ENCODE data around the gene TRIP4. TPM values are rescaled to one million over a fixed set of nuclear protein-coding genes. Genes with fewer than 3 reads are reported as not detected.
"Not testable (repeated sequence)": the region's sequence is repeated elsewhere in the genome, so short reads cannot be mapped to it uniquely, and the experiment has no call there.

The TRIP4 gene
- total RNA-seq, 1 donor from 2014 or later: 25.4 TPM

DNA sequence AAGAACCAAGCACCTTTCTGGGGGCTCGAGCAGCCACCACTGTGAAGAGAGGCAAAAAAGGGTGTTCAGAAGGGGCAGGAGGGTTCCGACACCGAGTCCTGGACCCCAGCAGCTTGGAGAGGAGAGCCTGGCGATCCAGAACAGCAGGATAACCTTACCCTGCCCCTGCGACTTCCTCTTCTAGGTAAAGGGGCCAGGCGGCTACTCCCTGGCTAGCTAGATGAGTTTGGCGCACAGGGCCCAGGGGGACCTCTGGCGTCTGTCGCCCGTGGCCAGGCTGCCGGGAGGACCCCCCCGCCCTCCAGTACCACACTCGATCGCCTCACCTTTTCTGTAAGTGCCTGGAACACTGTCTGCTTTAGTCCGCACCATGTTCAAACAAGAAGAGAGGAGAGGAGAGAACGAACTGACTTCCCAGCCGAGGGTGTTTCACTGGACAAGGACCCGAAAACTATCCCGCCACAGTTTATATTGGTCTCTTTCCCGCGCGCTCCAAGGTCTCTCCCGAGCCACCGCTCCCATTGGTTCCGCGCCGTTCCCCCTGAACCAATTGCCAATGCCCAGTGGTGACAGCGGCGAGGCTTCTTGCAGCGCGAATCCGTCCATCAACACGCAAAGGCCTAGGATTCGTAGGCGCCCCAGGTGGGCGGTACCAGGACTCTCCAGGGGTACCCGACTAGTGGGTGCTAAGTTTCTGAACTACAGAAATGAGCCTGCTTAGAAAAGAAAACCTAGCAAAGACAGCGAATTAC lies 6.5 kb upstream of the TRIP4 start, which contains the start of gene PCLAF:
Gene PCLAF (minus strand): TSS at position 442 of the 752 bp plus-strand sequence. CDS start 70 bp downstream, at position 372.
- peak; percentile 96 for DNase-seq (ENCODE audit: low spot score)

DNA sequence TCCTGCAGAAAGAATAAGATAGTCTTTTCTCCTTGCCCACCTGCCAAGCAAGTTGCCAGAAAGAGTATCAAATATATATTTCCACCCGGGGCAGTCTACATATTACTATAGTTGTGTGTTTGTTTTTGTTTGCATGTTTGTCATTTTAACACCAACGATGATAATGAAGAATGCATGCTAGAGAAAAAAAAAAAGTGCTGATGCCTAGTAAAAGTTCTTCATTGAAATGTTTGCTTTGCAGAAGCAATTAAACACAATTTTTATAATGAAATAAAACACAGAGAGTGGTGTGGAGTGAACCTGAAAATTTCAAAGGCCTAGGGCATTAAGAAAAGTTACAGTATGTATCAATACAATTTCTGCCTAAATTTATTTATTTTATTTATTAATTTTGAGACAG lies 3.9 kb upstream of the TRIP4 start:
- DNase-seq (ENCODE audit: low spot score): no peak

DNA sequence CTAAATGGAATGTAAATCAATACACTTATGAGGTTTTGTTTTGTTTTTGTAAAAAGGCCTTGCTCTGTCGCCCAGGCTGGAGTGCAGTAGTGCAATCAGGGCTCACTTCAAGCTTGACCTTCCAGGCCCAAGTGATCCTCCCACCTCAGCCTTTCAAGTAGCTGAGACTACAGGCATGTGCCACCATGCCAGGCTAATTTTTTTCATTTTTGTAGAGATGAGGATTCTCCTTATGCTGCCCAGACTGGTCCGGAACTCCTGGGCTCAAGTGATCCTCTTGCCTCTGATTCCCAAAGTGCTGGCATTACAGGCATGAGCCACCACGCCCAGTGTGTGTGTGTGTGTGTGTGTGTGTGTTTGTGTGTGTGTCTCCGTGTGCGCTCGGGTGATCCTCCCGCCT lies 1.3 kb upstream of the TRIP4 start:
- DNase-seq (ENCODE audit: low spot score): no peak

DNA sequence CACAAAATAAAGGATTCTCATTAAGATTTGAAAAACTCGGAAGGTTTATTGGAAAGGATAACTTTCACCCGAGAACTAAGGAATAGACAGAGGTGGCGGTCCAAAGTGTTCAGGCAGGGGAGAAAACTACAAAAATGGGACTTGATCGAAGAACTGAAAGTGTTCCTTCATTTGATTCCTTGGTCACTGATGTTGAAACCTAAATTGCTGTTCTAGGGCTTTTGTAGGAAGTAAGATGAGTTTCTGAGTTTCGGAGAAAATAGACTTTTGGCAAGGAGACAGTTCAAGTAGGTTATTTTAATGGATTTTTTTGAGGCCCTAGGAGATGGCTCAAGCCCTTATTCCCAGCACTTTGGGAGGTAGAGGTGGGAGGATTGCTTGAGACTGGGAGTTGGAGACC lies 1.4 kb downstream of the TRIP4 start:
- DNase-seq (ENCODE audit: low spot score): no peak

DNA sequence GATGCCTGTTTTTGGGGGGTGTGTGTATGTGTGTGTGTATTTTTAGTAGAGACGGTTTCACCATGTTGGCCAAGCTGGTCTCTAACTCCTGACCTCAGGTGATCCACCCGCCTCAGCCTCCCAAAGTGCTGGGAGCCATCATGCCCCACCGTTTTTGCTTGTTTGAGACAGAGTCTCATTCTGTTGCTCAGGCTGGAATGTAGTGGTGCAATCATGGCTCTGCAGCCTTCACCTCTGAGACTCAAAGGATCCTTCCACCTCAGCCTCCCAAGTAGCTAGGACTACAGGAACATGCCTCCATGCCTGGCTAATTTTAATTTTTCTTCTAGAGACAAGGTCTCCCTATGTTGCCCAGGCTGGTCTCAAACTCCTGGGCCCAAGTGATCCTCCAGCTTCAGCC lies 4.8 kb downstream of the TRIP4 start:
- DNase-seq (ENCODE audit: low spot score): not testable (repeated sequence)

DNA sequence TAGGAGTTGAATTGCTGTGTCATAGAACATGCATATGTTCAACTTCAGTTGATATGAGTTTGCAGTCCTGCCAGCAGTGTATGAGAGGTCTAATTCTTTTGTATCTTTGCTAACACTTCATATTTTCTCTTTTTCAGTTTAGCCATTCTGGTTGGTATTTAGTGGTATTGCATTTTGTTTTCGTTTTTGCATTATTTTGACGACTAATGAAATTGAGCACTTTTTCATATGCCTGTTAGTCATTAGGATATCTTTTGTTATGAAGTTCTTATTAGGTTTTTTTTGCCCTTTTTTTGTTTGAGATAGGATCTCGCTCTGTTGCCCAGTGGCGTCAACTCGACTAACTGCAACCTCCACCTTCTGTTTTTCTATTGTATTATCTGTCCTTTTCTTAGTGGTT lies 9.2 kb downstream of the TRIP4 start:
- DNase-seq (ENCODE audit: low spot score): no peak

DNA sequence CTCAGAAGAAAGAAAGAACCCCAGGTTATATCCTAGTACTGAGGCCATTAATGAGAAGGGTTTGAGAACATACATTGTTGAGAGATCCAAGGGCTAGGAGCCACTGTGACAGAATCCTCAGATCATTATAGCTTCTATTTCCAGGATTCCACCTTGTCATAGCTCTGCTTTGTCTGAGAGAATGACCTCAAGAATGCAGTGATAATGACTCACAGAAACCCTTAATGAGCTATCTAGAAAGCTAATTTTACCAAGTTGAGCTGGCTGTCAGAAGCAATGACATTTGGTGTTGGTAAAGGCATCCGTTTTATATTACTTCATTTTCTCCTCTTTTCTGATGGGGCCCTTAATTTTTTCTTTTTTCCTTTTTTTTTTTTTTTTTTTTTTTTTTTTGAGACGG lies 10.9 kb downstream of the TRIP4 start:
- DNase-seq (ENCODE audit: low spot score): no peak

DNA sequence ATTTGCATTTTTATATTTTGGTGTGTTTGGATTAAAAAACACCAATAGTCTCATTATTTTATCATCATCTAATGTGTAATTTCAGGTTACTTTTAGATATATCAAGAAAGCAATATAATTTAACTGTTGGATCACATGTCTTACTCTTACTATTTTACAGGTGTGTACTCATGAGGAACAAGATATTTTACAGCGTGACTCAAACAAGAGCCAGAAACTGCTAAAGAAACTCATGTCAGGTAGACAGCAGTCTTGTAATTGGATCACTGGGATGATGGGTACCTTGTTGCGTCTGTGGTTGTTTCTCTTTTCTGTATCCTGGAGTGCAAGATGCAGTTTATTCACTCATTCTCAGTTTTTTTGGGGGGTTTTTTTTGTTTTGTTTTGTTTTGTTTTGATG lies 12.9 kb downstream of the TRIP4 start:
- DNase-seq (ENCODE audit: low spot score): no peak

DNA sequence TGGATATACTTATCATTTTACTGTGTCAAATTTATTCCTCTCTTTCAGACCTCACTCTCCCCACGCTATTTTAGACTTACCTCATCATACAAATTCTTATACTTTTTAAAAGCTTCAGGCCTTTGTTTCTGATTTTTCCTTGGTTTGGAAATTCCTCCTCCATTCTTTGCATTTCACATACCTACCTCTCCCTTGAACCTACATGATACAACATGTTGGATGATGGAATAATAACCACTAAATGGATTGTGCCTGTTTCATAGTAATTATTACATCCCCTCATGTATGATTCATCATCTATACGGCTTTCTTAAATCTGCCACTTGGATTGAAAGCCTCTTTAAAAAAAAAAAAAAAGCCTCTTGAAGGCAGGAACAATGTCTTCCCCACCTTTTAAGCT lies 24.6 kb downstream of the TRIP4 start:
- DNase-seq (ENCODE audit: low spot score): no peak

DNA sequence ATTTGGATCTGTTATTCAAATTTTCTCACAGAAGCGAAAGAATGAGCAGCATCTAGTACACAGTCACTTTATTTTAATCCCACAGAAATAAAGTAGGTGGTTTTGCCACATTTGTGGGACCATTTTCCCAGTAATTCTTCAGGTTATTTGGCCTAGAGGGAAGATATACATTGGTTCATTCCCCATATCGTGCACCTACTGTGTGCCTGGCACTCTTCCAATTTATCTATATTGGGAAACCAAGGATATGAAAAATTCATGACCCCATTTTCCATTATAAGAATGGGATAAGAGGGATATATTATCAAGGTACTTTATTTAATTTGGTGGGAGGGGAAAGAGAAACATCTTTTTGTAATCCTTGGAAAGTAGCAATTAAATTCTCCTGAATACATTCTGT lies 35.1 kb downstream of the TRIP4 start:
- no peak for DNase-seq (ENCODE audit: low spot score)

DNA sequence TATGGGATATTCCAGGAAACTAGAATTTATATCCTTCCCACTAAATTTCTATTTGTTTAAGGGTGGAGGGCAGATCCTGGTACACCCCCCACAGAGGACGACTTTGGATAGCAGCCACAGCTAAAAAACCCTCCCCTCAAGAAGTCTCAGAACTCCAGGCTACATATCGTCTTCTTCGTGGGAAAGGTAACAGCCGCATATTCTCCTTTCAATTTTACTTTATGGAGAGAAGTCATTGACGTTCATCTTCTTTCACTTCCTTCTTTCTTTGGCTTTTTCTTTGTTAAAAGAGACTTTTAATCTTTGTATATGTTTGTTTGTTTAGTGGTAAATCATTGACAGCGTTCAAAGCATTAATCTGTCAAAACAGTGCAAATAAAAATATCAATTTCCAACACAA lies 36.3 kb downstream of the TRIP4 start:
- DNase-seq (ENCODE audit: low spot score): no peak

DNA sequence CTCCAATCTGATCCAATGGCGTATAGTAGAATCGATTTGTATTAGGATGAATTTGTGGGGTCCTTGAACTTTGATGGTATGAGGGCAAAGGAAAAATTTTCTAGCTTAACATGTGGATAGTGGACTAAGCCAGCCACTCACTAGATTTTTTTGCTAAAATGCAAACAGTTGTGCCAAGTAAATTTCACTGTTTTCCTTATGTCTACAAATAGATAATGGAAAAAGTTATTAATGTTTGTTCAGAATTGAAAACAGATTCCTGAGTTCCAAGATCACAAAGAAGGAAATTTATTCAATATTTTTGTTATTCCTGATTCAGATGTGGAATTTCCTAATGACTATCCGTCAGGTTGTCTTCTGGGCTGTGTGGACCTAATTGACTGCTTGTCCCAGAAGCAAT lies 37.6 kb downstream of the TRIP4 start:
- no peak for DNase-seq (ENCODE audit: low spot score)

DNA sequence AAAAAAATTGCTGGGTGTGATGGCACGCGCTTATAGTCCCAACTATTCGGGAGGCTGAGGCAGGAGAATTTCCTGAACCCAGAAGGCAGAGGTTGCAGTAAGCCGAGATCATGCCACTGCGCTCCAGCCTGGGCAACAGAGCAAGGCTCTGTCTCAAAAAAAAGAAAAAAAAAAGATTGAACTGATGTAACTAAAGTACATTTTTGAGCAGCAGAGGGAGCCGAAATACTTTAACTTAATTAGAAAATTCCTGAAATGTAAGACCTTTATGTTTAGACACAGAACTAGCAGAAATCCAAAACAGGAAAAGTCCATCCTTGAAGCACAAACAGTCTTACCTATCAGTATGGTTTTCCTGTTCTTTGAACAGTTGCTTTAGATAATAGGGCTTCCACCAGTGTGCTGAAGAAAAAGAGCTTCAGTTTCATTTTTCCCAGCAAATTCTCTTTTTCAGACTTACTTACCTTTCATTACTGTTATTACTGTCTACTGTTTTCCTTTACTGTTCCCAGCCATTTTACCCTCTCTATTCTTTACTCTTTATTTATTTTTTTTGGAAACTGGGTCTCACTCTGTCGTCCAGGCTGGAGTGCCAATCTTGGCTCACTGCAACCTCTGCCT lies 39.3 kb downstream of the TRIP4 start:
- DNase-seq (ENCODE audit: low spot score): no peak

DNA sequence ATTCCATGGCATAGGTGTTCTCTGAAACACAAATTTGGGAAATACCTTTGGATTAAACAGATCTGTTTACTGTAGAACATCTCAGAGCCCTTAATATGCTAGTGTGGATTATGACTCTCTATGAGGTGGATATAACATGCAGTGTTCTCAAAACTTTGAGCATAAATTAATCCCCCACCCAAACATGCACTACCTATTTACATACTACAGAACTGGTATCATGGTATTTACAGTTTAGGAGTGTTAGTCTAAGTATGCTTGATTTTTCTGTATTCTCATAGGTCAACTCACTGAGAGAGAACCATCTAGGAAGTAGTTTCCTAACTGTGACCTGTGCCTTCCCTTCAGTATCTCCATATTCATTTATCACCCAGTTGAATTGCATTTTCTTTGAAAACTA lies 41.8 kb downstream of the TRIP4 start:
- no peak for DNase-seq (ENCODE audit: low spot score)

DNA sequence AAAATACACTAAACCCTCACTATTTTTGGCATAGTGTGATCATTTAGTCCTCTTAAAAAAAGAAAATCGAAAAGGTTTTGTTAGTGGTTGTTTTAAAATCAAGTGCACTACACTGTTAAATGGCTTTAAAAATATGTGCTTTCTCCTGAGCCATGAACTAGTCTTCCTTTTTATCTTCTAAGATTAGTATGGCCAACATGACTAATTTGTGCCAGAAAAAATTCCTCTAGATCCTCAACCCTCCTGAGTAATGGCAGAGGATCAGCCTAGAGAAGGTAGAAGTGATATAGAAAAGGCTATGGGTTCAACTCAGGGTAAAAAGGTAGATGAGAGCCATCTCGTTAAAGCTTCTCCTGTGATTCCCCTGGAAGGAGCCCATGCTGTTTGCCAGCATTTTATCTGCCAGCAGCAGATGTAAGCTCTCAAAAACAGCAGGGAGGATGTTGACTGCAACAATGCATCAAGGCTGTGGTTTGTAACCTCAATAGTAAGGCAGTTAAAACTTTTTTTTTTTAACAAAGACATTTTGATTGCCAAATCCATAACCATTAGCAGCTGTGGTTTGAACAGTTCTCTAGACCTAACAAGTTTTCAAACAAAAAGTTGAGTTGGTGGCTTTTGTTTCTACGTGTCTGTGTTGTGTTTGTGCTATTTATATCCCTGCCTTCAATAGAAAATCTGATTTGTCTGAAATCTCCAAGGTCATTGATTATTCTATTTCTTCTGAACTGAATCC lies 42.5 kb downstream of the TRIP4 start:
- no peak for DNase-seq (ENCODE audit: low spot score)

DNA sequence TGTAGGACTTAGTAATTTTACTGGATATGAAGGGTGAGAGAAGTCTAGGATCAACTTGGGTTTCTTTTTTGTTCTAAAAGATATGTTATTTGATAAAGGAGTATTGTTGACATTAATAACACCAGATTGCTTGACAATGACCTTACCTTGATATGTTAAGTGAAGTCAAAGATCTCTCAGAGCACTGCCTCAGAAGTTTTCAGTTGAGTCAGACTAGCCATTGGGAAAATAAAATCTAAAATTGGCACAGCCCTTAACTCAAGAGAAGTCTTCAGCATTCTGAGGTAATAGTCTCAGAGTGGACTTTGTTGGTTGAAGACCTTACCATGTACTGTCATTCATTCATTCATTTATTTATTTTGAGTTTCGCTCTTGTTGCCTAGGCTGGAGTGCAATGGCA lies 50.3 kb downstream of the TRIP4 start:
- no peak for DNase-seq (ENCODE audit: low spot score)

DNA sequence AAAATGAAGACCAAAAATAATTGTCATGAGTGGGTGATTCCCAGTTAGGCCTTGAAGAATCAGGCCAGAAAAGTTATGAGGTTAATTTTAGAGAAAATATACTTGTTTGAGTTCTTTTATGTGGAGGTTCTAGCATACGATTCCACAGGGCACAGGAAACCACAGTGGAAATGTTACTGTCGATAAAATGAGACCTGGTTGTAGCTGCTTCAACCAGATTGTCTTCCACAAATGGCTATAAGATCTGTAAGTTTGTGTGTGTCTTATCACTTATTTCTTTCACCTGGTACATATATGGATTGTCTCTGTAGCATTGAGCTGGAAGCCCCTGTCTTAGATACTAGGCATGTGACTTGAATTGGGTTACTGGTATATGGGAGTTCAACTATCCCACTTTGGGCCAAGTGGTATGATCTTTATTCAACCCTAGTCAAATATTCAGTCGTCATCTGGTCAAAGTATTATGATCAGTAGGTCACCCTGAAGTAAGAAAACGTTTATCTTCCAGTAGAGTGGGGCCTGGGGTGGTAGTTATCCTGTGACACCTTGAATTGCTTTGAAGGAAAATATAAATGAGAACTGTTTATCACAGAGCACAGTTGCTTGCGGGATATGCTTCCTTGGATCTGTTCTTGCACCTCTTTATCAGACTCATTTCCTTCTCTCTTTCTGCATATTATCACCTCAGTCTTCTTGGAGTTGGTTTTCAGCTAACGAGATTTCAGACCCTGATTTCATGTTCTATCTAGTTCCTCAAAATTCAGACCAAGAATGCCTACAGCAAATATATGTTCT lies 51.2 kb downstream of the TRIP4 start:
- no peak for DNase-seq (ENCODE audit: low spot score)

DNA sequence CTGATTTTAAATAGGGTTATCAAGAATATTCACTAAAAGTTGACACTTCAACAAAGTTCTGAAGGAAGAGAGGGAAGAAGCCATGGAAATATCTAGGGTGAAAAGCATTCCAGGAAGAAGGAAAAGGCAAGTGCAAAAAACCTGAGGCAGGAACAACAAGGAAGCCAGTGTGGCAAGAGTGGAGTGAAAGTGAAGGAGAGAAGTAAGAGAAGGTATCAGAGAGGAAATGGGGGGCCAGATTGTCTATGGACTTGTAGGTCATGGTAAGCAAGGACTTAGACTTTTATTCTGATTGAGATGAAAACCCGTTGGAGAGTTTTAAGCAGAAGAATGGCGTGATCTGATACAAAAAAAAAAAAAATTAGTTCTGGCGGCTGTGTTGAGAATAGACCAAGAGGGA lies 54.2 kb downstream of the TRIP4 start:
- no peak for DNase-seq (ENCODE audit: low spot score)

DNA sequence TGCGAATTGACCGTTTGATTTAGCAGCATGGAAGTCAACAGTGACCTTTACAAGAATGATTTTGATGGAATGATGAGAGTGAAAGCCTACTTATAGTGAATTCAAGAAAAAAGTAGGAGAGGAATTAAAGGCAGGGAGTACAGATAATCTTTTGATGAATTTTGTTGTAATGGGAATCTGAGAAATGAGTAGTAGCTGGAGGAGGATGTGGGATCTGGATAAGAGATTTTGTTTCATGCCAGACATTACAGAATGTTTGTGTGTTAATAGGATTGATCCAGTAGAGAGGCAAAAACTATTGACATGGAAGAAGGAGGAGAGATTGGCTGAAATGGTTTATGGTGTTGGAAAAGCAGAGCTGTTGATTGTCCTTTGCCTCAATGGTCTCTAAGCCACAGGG lies 55.4 kb downstream of the TRIP4 start:
- no peak for DNase-seq (ENCODE audit: low spot score)

DNA sequence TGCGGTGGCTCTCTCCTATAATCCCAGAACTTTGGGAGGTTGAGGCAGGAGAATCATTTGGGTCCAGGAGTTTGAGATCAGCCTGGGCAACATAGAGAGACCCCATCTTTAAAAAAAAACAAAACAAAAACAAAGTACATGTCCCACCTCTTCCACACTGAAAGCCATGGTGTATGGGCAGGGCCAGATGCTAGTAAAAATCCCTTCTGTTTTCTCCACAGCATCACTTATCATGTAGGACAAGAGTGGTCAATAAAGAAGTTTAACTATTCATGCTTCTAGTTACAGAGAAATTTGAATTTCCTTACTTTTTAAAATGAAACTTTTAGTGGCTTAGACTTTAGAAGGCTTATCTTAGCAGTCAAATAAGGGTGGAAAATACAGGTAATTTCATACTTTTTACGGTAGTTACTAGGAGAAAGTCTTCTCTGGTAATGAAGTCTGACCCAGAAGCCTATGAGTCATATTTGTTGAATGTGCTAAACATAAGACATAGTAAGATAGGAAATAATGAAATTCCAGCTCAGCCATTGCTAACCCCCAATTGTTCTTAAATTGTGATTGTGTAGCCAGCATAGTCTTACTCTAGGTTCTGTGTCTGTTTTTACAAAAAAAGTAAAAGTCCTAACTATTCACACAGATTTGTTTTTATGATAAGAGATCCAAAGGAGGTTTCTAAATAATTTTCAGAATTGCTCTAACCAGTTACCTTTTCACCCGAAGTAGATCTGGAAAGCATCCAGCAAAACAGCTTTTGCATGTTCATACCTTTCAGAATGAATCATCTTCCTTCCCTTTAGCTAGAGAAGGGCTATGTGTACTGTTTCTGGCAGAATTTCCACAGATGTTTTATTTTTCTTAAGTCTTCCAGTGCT lies 56.3 kb downstream of the TRIP4 start:
- DNase-seq (ENCODE audit: low spot score): no peak

DNA sequence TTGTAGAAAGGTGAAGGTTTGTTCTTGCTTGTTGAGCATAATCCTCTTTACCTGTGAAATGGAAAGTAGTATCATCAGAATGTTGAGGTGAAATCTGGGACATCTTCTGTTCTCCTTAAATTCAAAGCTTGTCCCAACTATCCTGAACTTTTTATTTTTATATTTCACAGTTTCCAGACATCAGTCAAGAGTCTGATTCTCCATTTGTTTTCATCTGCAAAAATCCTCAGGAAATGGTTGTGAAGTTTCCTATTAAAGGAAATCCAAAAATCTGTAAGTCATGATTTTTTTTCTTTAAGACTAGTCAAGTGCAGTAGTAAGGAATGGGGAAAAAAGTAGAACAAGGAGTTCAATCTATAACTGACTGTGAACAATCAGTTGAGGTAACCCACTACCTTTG lies 57.2 kb downstream of the TRIP4 start:
- no peak for DNase-seq (ENCODE audit: low spot score)
